H1 (cell line): Measurements from ENCODE around the gene BSND. TPM values are rescaled to one million over a fixed set of nuclear protein-coding genes. Genes with fewer than 3 reads are reported as not detected.

ENCODE experiments used
- E2F6 ChIP-seq: IDR thresholded peaks from 2 replicates; pipeline ENCODE4 v1.6.1; 2012; ENCODE audit warnings: inconsistent platforms
- HDAC6 ChIP-seq: IDR thresholded peaks from one replicate; pipeline ENCODE4 v1.7.1; 2012; ENCODE audit warnings: low read depth, mild to moderate bottlenecking, inconsistent platforms, low read length, moderate library complexity
- polyA plus RNA-seq, 7 experiments: library from polyadenylated mRNA; depleted of rRNA in 3 of 7; stranded (reverse) in 5 of 7; unstranded in 2 of 7; fragments of >200 nt in 5 of 7; fragments of 200-250 nt in 2 of 7; gene quantifications; 1 replicate in 5 of 7; 2 replicates in 1 of 7; 4 replicates in 1 of 7; pipeline versions ENCODE4 v1.2.1 to v1.2.3, GENCODE V29; 2011 to 2013; ENCODE audit warnings: missing spikeins in 2 of 7, mixed read lengths in 2 of 7
- total RNA-seq: library from RNA; stranded (reverse); fragmentation: NEBNext Ultra II Directional; extraction: Animal tissue kit (Norgen Biotek cat#: 25700); gene quantifications from 2 replicates; pipeline ENCODE4 v1.2.1, GENCODE V29; 2021

Gene BSND
- total and polyA plus RNA-seq, 2 of the 8 experiments (the other 6 are each of a cell fraction or from before 2014, with no cell fraction given), result 0.43 to 0.68 TPM

- TF ChIP-seq E2F6 (no peak), HDAC6 (no peak)
Observed at GRCh38 chr1:55040933-55041494, 42.3 kb downstream of the BSND start (continued).
